ENCODE results near the gene RIN2. TPM values are rescaled to one million over a fixed set of nuclear protein-coding genes. Genes with fewer than 3 reads are reported as not detected.

The RIN2 gene
- total RNA-seq, 1 donor from 2014 or later, result 48.8 TPM

- intact Hi-C loops (cut with micrococcal nuclease), result loop anchor here (10.0 kb wide), 1 partner anchor 214 kb away; no protein-coding TSS in a partner anchor
Observed at GRCh38 chr20:19781235-19781634, 23.2 kb downstream of the RIN2 start.

GRCh38 chr20:19782669-19783068 lies 24.6 kb downstream of the RIN2 start:
- Histone ChIP-seq H3K27ac (replicated peaks) (peak overlapping the region; percentile 90), H3K4me1 (peaks cover 89% of the 10 kb centered on the region), H3K36me3 (no peaks in the 10 kb centered on the region), H3K27me3 (ENCODE audit: low read depth) (no peaks in the 10 kb centered on the region), H3K4me3 (no peak overlapping the region), H3K9me3 (replicated peaks) (no peaks in the 10 kb centered on the region)
- no peak for DNase-seq
- TF ChIP-seq CTCF (IDR thresholded peaks at IDR 0.05; ENCODE audit: borderline replicate concordance), result no peak
- intact Hi-C loops (cut with micrococcal nuclease), result loop anchor here (10.0 kb wide), 1 partner anchor 212 kb away; no protein-coding TSS in a partner anchor

More at GRCh38 chr20:19781235-19781634, 23.2 kb downstream of the RIN2 start:
- Histone ChIP-seq H3K4me1 (peaks cover 89% of the 10 kb centered on the region), H3K4me3 (no peak overlapping the region), H3K9me3 (replicated peaks) (no peaks in the 10 kb centered on the region), H3K36me3 (no peaks in the 10 kb centered on the region), H3K27ac (replicated peaks) (peak overlapping the region; percentile 83), H3K27me3 (ENCODE audit: low read depth) (no peaks in the 10 kb centered on the region)
- TF ChIP-seq CTCF (IDR thresholded peaks at IDR 0.05; ENCODE audit: borderline replicate concordance), result no peak
- DNase-seq, result no peak

GRCh38 chr20:19783966-19784401 lies 25.9 kb downstream of the RIN2 start:
- Histone ChIP-seq H3K36me3 (no peaks in the 10 kb centered on the region), H3K27ac (replicated peaks) (peak overlapping the region; percentile 90), H3K27me3 (ENCODE audit: low read depth) (no peaks in the 10 kb centered on the region), H3K4me1 (peaks cover 79% of the 10 kb centered on the region), H3K4me3 (no peak overlapping the region), H3K9me3 (replicated peaks) (peaks cover 9% of the 10 kb centered on the region)
- TF ChIP-seq CTCF (IDR thresholded peaks at IDR 0.05; ENCODE audit: borderline replicate concordance), result no peak
- intact Hi-C loops (cut with micrococcal nuclease), result loop anchor here (10.0 kb wide), 1 partner anchor 211 kb away; no protein-coding TSS in a partner anchor
- peak; percentile 65 for DNase-seq

GRCh38 chr20:19784511-19785172 lies 26.6 kb downstream of the RIN2 start:
- intact Hi-C loops (cut with micrococcal nuclease), result loop anchor here (10.0 kb wide), 1 partner anchor 210 kb away; no protein-coding TSS in a partner anchor
- Histone ChIP-seq H3K4me1 (peaks cover 76% of the 10 kb centered on the region), H3K4me3 (peak overlapping the region; percentile 23), H3K36me3 (no peaks in the 10 kb centered on the region), H3K9me3 (replicated peaks) (peaks cover 13% of the 10 kb centered on the region), H3K27me3 (ENCODE audit: low read depth) (no peaks in the 10 kb centered on the region), H3K27ac (replicated peaks) (peak overlapping the region; percentile 90)
- TF ChIP-seq CTCF (IDR thresholded peaks at IDR 0.05; ENCODE audit: borderline replicate concordance), result peak; percentile 85
- peak; percentile 53 for DNase-seq

- Histone ChIP-seq H3K27me3 (ENCODE audit: low read depth) (no peaks in the 10 kb centered on the region), H3K9me3 (replicated peaks) (peaks cover 13% of the 10 kb centered on the region), H3K4me1 (peaks cover 74% of the 10 kb centered on the region), H3K4me3 (peak overlapping the region; percentile 23), H3K27ac (replicated peaks) (peak overlapping the region; percentile 90), H3K36me3 (no peaks in the 10 kb centered on the region)
- no peak for DNase-seq
- TF ChIP-seq CTCF (IDR thresholded peaks at IDR 0.05; ENCODE audit: borderline replicate concordance), result no peak
- intact Hi-C loops (cut with micrococcal nuclease), result loop anchor here (10.0 kb wide), 1 partner anchor 209 kb away; no protein-coding TSS in a partner anchor
Observed at GRCh38 chr20:19785173-19785982, 27.3 kb downstream of the RIN2 start.
